H1 (cell line): ENCODE measurements around the gene LIPC.

Source experiments
- CEBPB ChIP-seq: IDR thresholded peaks from 2 replicates; pipeline ENCODE4 v1.6.1; 2012; ENCODE audit warnings: low read depth, low read length
- CHD1 ChIP-seq: IDR thresholded peaks from 2 replicates; pipeline ENCODE4 v1.6.1; 2012; ENCODE audit warnings: low read depth, low read length, improper control_type of control experiment
- CREB1 ChIP-seq: IDR thresholded peaks from 2 replicates; pipeline ENCODE4 v1.6.1; 2012; ENCODE audit warnings: inconsistent platforms
- EP300 ChIP-seq, 2 experiments: IDR thresholded peaks; 1 replicate in 1 of 2; 2 replicates in 1 of 2; pipeline ENCODE4 v1.6.1; 2011 to 2012; ENCODE audit warnings: low read depth in 2 of 2, low read length in 2 of 2, mild to moderate bottlenecking in 2 of 2, borderline replicate concordance in 1 of 2, inconsistent platforms in 1 of 2, moderate library complexity in 1 of 2
- EZH2 ChIP-seq: fragments of 200-600 bp; sonication (generic); IDR thresholded peaks from 2 replicates; pipeline ENCODE4 v1.7.1; 2012; ENCODE audit warnings: low read depth, mild to moderate bottlenecking, moderate library complexity, low read length, inconsistent platforms; ENCODE audit not compliant: severe bottlenecking
- FOSL1 ChIP-seq: IDR thresholded peaks from 2 replicates; pipeline ENCODE4 v1.6.1; 2011; ENCODE audit warnings: mild to moderate bottlenecking, low read depth, low read length, moderate library complexity; ENCODE audit not compliant: insufficient read depth
- NANOG ChIP-seq: IDR thresholded peaks from 2 replicates; pipeline ENCODE4 v1.6.1; 2011; ENCODE audit warnings: low read length, low read depth, mild to moderate bottlenecking, inconsistent platforms; ENCODE audit not compliant: insufficient read depth, poor library complexity, severe bottlenecking
- NRF1 ChIP-seq: IDR thresholded peaks from 2 replicates; pipeline ENCODE4 v1.6.1; 2011; ENCODE audit warnings: mild to moderate bottlenecking, low read depth, low read length, improper control_type of control experiment
- POLR2AphosphoS5 ChIP-seq: IDR thresholded peaks from 2 replicates; pipeline ENCODE4 v1.6.1; 2011; ENCODE audit warnings: low read depth, low read length
- SIN3A ChIP-seq, 2 experiments: IDR thresholded peaks in 1 of 2; conservative IDR thresholded peaks in 1 of 2; 2 replicates each; pipeline ENCODE4 v1.6.1; 2011 to 2012; ENCODE audit warnings: low read length in 2 of 2, improper control_type of control experiment in 1 of 2, low read depth in 1 of 2, mild to moderate bottlenecking in 1 of 2
- SP4 ChIP-seq: IDR thresholded peaks from 2 replicates; pipeline ENCODE4 v1.6.1; 2012; ENCODE audit warnings: low read length, inconsistent platforms
- TF ChIP-seq, protein P1 (sequence below), 3 experiments: IDR thresholded peaks; 1 replicate in 2 of 3; 2 replicates in 1 of 3; pipeline versions ENCODE4 v1.5.1 to v1.6.1; 2011; ENCODE audit warnings: low read length in 3 of 3, mild to moderate bottlenecking in 3 of 3, inconsistent platforms in 2 of 3, low read depth in 1 of 3, moderate library complexity in 1 of 3; ENCODE audit not compliant: insufficient read depth in 1 of 3; ENCODE audit errors: control extremely low read depth in 1 of 3

DNA sequence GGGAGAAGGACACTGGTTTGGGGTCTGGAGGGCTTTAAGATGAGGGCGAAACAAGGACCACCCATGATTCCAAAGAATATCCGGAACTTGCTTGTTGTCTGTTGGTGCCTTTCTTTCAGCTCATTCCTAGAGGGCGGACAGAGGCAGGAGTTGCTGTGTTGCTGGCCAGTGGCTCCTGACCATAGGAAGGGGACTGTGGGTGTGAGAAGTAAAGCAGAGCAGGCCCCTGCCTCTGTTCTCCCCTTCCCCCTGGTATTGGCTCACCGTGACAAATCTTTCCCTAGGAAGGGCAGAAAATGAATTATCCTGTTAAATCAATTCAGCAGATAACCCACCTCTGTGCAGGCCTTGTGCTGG, 89.1 kb downstream of the LIPC start:
- TF ChIP-seq NANOG (no peak), EZH2 (no peak), CEBPB (no peak), FOSL1 (no peak), SP4 (no peak), SIN3A (conservative IDR thresholded peaks at IDR 0.05 in 1 of 2, IDR thresholded peaks at IDR 0.05 in 1 of 2; ENCODE audit: low read depth in 1 of 2, low read length in 2 of 2) (no peak), POLR2AphosphoS5 (no peak), EP300 (IDR thresholded peaks at IDR 0.05; ENCODE audit: borderline replicate concordance in 1 of 2, low read depth in 2 of 2, low read length in 2 of 2) (no peak), CREB1 (no peak), NRF1 (no peak), CHD1 (no peak)
- TF ChIP-seq, protein P1, sequence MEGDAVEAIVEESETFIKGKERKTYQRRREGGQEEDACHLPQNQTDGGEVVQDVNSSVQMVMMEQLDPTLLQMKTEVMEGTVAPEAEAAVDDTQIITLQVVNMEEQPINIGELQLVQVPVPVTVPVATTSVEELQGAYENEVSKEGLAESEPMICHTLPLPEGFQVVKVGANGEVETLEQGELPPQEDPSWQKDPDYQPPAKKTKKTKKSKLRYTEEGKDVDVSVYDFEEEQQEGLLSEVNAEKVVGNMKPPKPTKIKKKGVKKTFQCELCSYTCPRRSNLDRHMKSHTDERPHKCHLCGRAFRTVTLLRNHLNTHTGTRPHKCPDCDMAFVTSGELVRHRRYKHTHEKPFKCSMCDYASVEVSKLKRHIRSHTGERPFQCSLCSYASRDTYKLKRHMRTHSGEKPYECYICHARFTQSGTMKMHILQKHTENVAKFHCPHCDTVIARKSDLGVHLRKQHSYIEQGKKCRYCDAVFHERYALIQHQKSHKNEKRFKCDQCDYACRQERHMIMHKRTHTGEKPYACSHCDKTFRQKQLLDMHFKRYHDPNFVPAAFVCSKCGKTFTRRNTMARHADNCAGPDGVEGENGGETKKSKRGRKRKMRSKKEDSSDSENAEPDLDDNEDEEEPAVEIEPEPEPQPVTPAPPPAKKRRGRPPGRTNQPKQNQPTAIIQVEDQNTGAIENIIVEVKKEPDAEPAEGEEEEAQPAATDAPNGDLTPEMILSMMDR (IDR thresholded peaks at IDR 0.05; ENCODE audit: control extremely low read depth in 1 of 3, insufficient read depth in 1 of 3, low read depth in 1 of 3, low read length in 3 of 3), result no peak
